GM12874 (cell line): Measurements from ENCODE around the gene CDK14.

Experiments used
- CTCF ChIP-seq: IDR thresholded peaks from 2 replicates; pipeline ENCODE4 v1.5.1; 2011; ENCODE audit warnings: low read depth, mild to moderate bottlenecking, control low read depth, low read length, moderate library complexity; ENCODE audit not compliant: insufficient read depth

CDK14 gene

DNA sequence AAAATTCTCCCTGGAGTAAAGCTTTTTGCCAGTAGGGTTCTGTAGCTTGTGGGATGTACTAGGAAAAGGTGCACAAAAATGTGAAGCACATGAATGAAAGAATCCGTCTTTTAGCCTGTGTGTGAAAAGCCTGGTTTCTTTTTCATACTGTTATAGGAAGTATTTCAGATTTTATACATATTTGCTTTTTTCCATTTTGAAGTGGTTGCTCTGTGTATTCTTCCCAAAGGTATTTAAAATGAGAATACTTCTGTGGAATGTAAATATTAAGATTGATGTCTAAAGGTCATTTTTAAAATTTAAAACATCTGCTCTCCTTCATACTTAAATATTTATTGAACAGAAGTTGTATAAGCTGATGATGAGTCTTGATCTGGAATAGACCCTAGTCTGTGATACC is 96.8 kb downstream of the CDK14 start:
- no peak for TF ChIP-seq CTCF

DNA sequence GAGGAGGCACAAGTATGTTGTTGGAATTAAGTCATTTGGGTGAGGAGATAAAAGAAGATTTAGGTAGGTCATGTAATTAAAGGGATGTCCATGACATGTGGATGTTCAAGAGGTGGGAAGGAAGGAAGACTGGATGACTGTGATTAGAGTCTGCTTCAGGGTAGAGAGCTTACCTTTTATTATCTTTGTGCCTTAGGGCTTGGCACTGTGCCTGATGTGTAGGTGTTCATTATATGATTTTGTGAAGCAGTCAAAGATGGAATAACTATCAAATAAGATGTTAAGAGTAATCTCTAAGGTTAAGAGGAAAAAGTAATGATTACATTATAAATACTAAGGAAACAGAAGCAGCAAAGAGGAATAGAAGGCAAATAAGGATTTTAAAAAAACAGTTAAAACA is 97.8 kb downstream of the CDK14 start:
- TF ChIP-seq CTCF: no peak

DNA sequence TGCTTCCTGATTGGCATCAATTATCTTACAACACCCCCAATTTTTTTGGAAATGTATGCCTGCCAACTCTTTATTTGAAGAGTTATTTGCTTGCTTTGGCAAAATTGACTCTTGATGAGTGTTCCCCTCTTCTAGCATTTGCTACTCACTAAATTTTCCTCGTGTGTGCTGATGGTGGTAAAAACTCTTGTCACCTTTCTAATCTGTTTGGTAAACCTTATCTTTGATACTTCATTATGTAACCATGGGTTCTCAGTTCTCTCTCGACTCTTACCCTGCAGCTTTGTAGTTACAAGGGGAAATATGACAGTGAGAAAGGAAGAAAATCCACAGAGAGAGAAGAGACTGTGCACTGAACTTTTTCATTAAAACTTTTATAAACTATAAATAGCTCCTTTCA is 102.5 kb downstream of the CDK14 start:
- TF ChIP-seq CTCF: no peak

GRCh38 chr7:90701021-90701420 is 104.9 kb downstream of the CDK14 start:
- TF ChIP-seq CTCF: no peak

DNA sequence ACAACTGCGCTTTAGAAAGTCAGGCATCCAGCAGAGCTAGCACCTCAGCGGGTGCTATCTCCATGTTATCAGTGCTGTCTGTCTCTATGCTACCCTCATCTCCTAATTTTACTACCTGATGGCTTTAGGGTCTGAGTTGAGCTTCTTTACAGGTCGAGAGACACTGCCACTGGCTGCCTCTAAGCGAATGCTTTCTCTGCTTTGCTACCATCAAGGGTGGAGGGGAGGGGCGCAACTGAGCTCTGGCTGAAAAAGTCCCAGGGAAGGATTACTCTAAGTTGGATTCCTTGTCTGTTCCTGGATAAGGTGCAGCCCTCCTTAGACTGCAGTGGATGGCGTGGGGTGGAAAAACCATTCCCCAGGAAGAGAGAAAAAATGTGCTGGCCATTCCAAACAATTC is 105.7 kb downstream of the CDK14 start:
- no peak for TF ChIP-seq CTCF

- no peak for TF ChIP-seq CTCF
These were observed 109.4 kb downstream of the CDK14 start for GRCh38 chr7:90705391-90706071.

- TF ChIP-seq CTCF: no peak
These were observed 110.1 kb downstream of the CDK14 start for GRCh38 chr7:90706072-90706716.
